HG02970 (cell line): Measurements from ENCODE around the gene PRND.
"Not testable (repeated sequence)": the region's sequence is repeated elsewhere in the genome, so short reads cannot be mapped to it uniquely, and the experiment has no call there.

Source experiments
- ATAC-seq: cut with Tn5 transposase; IDR thresholded peaks from one replicate; pipeline ENCODE4 v1.9.1; 2021; ENCODE audit warnings: mild to moderate bottlenecking, moderate library complexity, moderate number of reproducible peaks; ENCODE audit not compliant: unreplicated experiment, low FRiP score

Gene PRND

GRCh38 chr20:4706941-4707340 lies 14.8 kb upstream of the PRND start:
- ATAC-seq, result not testable (repeated sequence)

DNA sequence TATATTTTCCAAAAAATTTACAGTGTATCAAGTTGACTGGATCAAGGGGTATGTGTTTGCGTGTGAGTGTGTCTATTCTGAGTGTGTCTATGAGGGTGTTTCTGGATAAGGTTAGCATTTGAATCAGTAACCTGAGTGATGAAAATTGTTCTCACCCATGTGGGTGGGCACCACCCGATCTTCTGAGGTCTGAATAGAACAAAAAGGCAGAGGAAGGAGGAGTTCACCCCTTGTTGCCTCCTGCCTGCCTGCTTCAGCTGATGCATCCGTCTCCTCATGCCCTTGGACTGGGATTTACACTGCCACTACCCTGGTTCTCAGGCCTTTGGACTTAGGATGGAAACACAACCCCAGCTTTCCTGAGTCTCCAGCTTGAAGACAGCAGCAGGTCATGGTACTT lies 13.7 kb upstream of the PRND start:
- ATAC-seq, result no peak

DNA sequence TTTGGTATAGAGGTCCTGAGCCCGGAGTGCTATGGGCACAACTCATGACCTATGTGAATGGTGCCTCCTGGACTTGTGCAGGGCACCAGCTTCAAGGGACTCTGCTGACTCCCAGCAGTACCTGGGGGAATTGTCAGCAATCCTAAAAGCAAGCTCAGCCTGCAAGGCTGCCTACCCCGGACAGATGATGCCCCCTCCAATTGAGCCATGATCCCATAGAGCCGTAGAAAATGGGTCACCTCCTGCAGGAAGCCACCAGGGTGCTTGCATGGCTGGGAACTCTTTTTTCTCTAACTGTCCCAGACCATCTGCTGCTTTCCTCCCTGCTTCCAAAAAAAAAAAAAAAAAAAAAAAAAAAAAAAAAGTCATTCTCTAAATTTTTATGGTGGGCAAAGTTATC lies 12.9 kb upstream of the PRND start:
- ATAC-seq, result no peak

DNA sequence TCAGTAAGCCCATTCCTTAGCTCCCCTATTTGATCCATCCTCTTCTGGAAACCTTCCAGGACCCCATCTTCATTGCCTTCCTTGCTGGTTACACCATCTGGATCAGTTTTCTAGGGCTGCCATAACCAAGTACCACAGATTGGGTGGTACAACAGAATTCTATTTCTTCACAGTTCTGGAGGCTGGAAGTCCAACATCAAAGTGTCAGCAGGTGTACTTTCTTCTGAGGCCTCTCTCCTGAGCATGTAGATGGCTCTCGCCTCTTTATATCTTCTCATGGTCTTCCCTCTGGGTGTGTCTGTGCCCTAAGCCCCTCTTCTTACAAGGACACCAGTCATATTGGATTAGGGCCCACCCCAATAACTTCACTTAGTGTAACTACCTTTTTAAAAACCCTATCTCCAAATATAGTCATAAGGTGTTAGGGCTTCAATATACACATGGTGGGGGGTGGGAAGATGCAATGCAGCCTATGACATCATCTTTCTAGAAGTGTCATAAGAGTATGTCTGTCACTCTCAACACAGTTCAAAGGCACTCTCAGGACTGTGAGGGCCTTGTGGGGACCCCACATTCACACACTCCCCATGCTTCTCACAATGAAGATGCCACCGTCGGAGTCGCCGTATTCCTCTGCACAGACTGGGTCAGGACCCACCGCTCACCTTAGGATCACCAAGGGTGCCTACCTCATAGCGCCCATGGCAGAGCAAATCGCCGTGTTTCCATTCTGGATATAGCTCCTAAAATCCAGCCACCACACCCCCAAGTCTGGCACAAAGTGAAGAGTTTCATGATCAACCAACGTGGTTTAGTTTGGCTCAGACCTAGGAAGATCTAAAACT lies 12.2 kb upstream of the PRND start:
- no peak for ATAC-seq

- ATAC-seq, result no peak
Observed at GRCh38 chr20:4710106-4710475, 11.6 kb upstream of the PRND start.

DNA sequence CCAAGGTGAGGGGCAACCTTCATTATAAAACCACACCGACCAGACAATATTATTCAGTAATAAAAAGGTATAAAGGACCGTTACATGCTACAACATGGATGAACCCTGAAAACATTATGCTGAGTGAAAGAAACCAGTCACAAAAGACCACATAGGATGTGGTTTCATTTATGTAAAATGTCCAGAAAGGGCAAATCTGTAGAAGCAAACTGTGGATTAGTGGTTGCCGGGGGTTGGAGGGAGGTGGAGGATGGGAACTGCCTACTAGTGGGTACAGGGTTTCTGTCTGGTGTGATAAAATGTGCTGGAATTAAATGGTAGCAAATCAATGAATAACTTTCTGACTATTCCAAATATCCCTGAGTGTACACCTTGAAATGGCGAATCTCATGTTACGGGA lies 10.2 kb upstream of the PRND start:
- ATAC-seq, result no peak

DNA sequence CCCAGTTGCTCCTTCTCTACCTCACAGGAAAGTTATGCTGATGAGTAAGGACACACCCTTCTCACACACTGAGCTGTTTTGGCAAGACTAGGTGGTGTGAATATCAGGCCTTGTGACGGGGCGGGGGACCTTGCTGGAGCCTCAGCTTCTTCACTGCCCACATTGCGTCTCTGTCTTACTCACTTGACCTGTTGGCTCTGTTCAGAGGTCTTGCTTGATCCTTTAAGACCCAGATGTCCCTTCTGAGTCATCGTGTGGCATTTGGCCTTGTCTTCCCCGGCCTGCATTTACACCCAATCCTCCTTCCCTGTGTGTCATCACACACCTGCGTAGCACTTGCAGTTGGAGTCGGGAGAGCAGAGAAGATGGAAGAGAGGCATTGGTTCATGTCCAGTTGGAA lies 8.3 kb upstream of the PRND start:
- no peak for ATAC-seq

DNA sequence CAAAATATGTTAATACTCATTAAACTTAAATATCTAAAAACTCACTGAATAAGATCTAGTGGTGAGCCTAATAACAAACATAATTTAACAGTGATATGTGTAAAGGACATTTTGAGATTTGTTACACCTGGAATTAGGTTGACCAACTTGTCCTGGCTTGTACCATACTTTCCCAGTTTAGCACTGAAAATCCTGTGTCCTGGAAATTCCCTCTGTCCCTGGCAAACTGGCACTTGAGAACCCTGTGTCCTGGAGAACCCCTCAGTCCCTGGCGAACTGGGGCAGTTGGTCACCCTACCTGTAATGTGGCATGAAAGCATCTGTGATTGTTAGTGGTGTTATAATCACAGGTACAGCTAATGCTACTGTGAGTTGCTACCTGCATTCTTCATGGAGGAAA lies 6.9 kb upstream of the PRND start:
- ATAC-seq, result no peak

DNA sequence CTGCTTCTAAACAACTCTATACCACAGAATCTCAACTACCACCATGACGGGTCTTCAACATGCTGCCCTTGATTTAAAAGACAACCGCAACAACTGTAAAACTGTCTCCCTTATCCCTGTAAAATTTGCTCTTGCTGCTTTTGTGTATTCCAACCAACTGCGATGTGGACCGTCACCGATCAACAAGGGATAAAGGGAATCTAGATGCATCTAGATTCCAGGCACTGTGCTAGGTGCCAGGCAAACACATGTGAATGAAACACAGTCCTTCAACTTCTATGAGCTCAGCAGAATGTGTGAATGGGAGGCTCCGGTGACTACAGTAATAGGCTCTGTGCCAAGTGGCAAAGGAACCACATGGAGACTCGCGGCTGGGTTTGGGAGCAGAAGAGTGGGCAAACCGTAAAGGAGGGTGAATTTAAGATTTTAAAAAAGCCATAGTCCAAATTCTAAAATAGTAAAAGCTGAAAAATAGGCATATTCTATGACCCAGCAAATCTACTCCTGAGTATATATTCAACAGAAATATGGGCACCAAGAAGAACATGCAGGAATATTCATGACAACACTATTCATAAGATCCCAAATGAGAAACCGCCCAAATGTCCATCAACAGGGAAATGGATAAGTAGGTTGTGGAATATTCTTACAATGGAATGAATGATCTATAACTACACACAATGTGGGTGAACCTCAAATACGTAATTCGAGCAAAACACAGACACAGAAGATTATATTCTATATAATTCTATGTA lies 3.7 kb upstream of the PRND start:
- no peak for ATAC-seq

DNA sequence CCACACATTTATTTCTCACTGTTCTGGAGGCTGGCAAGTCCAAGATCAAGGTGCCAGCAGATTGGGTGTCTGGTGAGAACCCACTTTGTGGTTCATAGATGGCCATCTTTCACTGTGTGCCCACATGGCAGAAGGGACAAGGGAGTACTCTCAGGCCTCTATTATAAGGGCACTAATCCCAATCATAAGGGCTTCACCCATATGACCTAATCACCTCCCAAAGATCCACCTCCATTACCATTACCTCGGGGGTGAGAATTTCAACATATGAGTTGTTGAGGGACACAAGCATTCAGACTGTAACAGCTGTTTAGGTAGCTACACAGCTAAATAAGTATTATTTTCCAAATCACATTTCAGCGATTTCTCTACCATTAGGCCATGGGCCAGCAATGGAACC lies 2.5 kb upstream of the PRND start:
- no peak for ATAC-seq

DNA sequence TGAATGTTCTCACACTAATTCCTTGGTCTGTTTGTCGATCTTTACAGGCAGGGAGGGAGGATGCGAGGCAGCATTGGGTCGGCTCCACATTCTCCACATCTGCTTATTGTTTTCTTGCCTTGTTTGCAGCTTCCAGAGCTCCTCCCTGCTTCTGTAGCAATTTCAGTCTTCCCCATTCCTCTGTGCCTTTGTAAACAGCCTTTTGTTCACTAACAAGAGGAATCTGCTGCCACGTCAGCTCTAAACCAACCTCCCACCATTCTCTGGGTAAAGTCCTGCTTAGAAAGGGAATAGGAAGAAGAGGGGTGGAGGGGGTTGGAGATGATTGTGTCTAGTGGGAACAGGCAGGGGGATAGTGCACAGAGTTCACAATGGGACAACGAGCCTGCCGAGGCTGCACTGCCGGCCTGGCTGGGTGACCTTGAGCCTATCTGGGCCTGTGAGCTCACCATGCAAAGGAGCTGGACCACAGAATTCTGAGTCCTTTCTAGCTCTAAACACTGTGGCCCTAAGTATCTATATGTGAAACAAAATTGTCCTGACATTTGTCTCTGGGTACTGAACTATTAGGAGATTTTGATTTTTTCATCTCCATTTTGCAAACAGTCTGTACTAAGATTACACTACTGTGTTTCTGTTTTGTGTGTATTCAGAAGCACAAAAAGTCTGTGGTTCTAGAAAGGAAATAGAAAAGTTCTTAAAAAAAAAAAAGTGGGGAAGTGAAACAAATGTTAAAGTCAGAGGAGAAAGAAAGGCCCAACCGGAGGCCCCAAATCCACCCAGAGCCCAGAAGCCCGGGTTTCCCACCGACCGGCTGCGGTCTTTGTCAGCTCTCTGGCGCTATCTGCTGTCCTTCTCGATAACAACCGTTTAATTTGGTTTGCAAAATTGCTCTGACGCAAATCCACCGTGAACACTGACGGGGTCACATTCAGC lies 1.4 kb upstream of the PRND start:
- ATAC-seq, result peak; percentile 91

- ATAC-seq, result peak; percentile 8
Observed at GRCh38 chr20:4720977-4721349, 746 bp upstream of the PRND start.

- no peak for ATAC-seq
Observed at GRCh38 chr20:4722571-4722970, 862 bp downstream of the PRND start.

- no peak for ATAC-seq
Observed at GRCh38 chr20:4722993-4723392, 1.3 kb downstream of the PRND start.

DNA sequence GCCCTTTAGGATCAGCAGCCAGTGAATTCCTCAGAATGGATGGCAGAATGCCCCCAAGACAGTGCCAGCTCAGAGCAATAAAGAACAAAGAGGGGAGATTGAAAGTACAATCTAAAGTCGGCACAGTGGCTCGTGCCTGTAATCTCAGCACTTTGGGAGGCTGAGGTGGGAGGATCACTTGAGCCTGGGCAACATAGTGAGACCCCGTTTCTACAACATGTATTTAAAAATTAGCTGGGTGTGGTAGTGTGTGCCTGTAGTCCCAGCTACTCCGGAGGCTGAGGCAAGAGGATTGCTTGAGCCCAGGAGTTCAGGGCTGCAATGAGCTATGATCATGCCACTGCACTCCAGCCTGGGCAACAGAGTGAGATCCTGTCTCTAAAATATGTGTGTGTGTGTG lies 1.8 kb downstream of the PRND start:
- ATAC-seq, result not testable (repeated sequence)

GRCh38 chr20:4724459-4725262 lies 3.0 kb downstream of the PRND start:
- ATAC-seq, result no peak

- ATAC-seq, result no peak
Observed at GRCh38 chr20:4725263-4725550, 3.5 kb downstream of the PRND start.

GRCh38 chr20:4726710-4727397 lies 5.1 kb downstream of the PRND start:
- ATAC-seq, result no peak

DNA sequence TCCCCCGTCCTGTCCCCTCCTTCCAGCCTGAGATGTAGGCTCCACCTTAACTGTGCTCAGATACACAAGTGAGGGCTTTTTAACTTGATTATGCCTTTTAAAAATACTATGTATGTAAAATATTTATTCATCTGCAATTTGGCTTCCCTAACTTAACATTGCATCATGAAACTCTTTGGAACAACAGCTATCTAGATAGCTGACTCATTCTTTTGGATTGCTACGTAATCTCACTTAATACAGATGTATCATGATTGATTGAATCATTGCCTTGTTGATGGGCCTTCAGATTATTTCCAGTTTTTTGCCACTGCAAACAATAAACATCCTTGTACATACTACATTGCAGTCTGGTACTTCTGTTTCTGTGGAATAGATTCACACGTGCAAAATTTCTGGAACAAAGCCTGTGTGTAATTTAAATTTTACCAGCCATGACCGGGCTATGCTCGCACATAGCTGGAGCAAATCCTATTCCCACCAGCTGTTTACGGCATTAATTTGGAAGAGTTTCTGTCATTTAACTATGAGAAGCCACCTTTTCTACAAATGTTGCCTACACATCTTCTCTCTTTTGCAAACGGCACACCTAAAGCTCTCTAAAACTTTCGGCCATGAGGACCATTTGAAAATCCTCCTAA lies 6.5 kb downstream of the PRND start:
- ATAC-seq, result no peak
